Measurements from ENCODE around the gene EFNA5. TPM values are rescaled to one million over a fixed set of nuclear protein-coding genes. Genes with fewer than 3 reads are reported as not detected.

The EFNA5 gene
- total RNA-seq, 4 donors from 2014 or later, result 2.4 to 9.2 (median 3.9) TPM

GRCh38 chr5:107572715-107573368, 97.9 kb downstream of the EFNA5 start:
- 96 to 97% methylated on average over 3 to 8 of the region's 8 CpGs for WGBS, 2 donors (ENCODE audit: low coverage in 1 of 2)
- no peak for ATAC-seq

GRCh38 chr5:107571621-107572536, 98.9 kb downstream of the EFNA5 start:
- no peaks in the 10 kb centered on the region for H3K27me3 ChIP-seq
- TF ChIP-seq EP300 (IDR thresholded peaks at IDR 0.05) (no peak), POLR2AphosphoS5 (IDR thresholded peaks at IDR 0.05) (peak; percentile 85), CTCF (IDR thresholded peaks at IDR 0.05) (peak; percentile 82 to 96 (median 91)), POLR2A (IDR thresholded peaks at IDR 0.05) (no peak)
- H3K9me3 ChIP-seq, result no peaks in the 10 kb centered on the region
- WGBS, 2 donors (ENCODE audit: low coverage in 1 of 2), result 6 to 12% methylated on average over 13 to 15 of the region's 26 CpGs
- peak; percentile 92 for ATAC-seq
- H3K4me1 ChIP-seq, result peaks cover 0 to 18% (median 0%) of the 10 kb centered on the region in 3 donors
- no peaks in the 10 kb centered on the region for H3K36me3 ChIP-seq
- H3K27ac ChIP-seq, result peak overlapping the region in 2 of 4 donors; percentile 59 to 66
- peak overlapping the region; percentile 42 to 51 for H3K4me3 ChIP-seq

More at GRCh38 chr5:107572715-107573368, 97.9 kb downstream of the EFNA5 start:
- H3K27ac ChIP-seq, result no peak overlapping the region
- no peaks in the 10 kb centered on the region for H3K27me3 ChIP-seq
- peaks cover 0 to 18% (median 0%) of the 10 kb centered on the region in 3 donors for H3K4me1 ChIP-seq
- TF ChIP-seq POLR2A (IDR thresholded peaks at IDR 0.05), result no peak
- no peak for TF ChIP-seq EP300 (IDR thresholded peaks at IDR 0.05)
- no peak for TF ChIP-seq POLR2AphosphoS5 (IDR thresholded peaks at IDR 0.05)
- TF ChIP-seq CTCF (IDR thresholded peaks at IDR 0.05), result no peak
- no peaks in the 10 kb centered on the region for H3K36me3 ChIP-seq
- no peaks in the 10 kb centered on the region for H3K9me3 ChIP-seq
- no peak overlapping the region for H3K4me3 ChIP-seq

- peak overlapping the region in 1 of 2 donors; percentile 51 for H3K4me3 ChIP-seq
- ATAC-seq, result no peak
- no peaks in the 10 kb centered on the region for H3K36me3 ChIP-seq
- H3K27ac ChIP-seq, result peak overlapping the region in 2 of 4 donors; percentile 32 to 66
- no peak for TF ChIP-seq CTCF (IDR thresholded peaks at IDR 0.05)
- no peak for TF ChIP-seq POLR2A (IDR thresholded peaks at IDR 0.05)
- no peak for TF ChIP-seq EP300 (IDR thresholded peaks at IDR 0.05)
- no peak for TF ChIP-seq POLR2AphosphoS5 (IDR thresholded peaks at IDR 0.05)
- H3K9me3 ChIP-seq, result no peaks in the 10 kb centered on the region
- H3K27me3 ChIP-seq, result no peaks in the 10 kb centered on the region
- WGBS, 2 donors (ENCODE audit: low coverage in 1 of 2), result 47 to 48% methylated on average over 9 to 13 of the region's 14 CpGs
- H3K4me1 ChIP-seq, result peaks cover 0 to 18% (median 0%) of the 10 kb centered on the region in 3 donors
Measured at GRCh38 chr5:107570805-107571531, 99.8 kb downstream of the EFNA5 start.

GRCh38 chr5:107570181-107570580, 100.6 kb downstream of the EFNA5 start:
- Histone ChIP-seq H3K4me3 (no peak overlapping the region), H3K36me3 (no peaks in the 10 kb centered on the region), H3K9me3 (no peaks in the 10 kb centered on the region), H3K4me1 (peaks cover 0 to 18% (median 0%) of the 10 kb centered on the region in 3 donors), H3K27me3 (no peaks in the 10 kb centered on the region), H3K27ac (no peak overlapping the region)
- TF ChIP-seq EP300 (IDR thresholded peaks at IDR 0.05) (no peak), POLR2AphosphoS5 (IDR thresholded peaks at IDR 0.05) (no peak), POLR2A (IDR thresholded peaks at IDR 0.05) (no peak), CTCF (IDR thresholded peaks at IDR 0.05) (no peak)
- ATAC-seq, result no peak
- WGBS, 2 donors (ENCODE audit: low coverage in 1 of 2), result 69 to 86% methylated on average over 2 to 4 of the region's 4 CpGs

All from gastroesophageal sphincter (tissue), 4 donors.